Peyer's patch (tissue), 4 donors: ENCODE results near the gene ZBTB46. TPM values are rescaled to one million over a fixed set of nuclear protein-coding genes. Genes with fewer than 3 reads are reported as not detected.
A peak's percentile ranks its signal among the peaks of the same experiment; 100 is the strongest.
"Not testable (repeated sequence)": the region's sequence is repeated elsewhere in the genome, so short reads cannot be mapped to it uniquely, and the experiment has no call there.

Source experiments
- DNase-seq, 3 donors: peaks; one replicate each; pipeline ENCODE4 v3.0.0-alpha.2; 2017 to 2019
- H3K27ac ChIP-seq, 4 donors: fragments of 200-600 bp; sonication (generic); one replicate each; pipeline ENCODE4 v1.5.1; 2016 to 2019
- H3K27me3 ChIP-seq, 2 donors: fragments of 200-600 bp; sonication (generic); one replicate each; pipeline ENCODE4 v1.5.1; 2019
- H3K36me3 ChIP-seq, 3 donors: fragments of 200-600 bp; sonication (generic); one replicate each; pipeline ENCODE4 v1.5.1; 2016 to 2019
- H3K4me1 ChIP-seq, 4 donors: fragments of 200-600 bp; sonication (generic); one replicate each; pipeline ENCODE4 v1.5.1; 2016 to 2019
- H3K4me3 ChIP-seq, 4 donors: fragments of 200-600 bp; sonication (generic); 1 replicate in 3 of 4; 2 replicates in 1 of 4; pipeline ENCODE4 v1.5.1; 2016 to 2019; ENCODE audit warnings: mild to moderate bottlenecking in 1 of 4
- H3K9me3 ChIP-seq, 4 donors: fragments of 200-600 bp; sonication (generic); one replicate each; pipeline ENCODE4 v1.5.1; 2016 to 2019; ENCODE audit warnings: mild to moderate bottlenecking in 1 of 4
- POLR2A ChIP-seq, 2 donors: fragments of 450-650 bp; IDR thresholded peaks; one replicate each; pipeline ENCODE4 v1.5.1; 2017; ENCODE audit warnings: antibody characterized with exemption in 2 of 2, mild to moderate bottlenecking in 2 of 2, moderate library complexity in 2 of 2
- total RNA-seq, 4 donors: library from RNA; depleted of rRNA; stranded (reverse); fragments of >200 nt; gene quantifications; one replicate each; pipeline ENCODE4 v1.1.0, GENCODE V29; 2016
- TF ChIP-seq, protein P1 (sequence below), 6 experiments: fragments of 450-650 bp in 4 of 6; fragments of 200-600 bp in 2 of 6; sonication (generic) in 1 of 6; IDR thresholded peaks; one replicate each; pipeline ENCODE4 v1.5.1; 2017 to 2019; ENCODE audit warnings: antibody characterized with exemption in 6 of 6, mild to moderate bottlenecking in 3 of 6, moderate library complexity in 1 of 6

Gene ZBTB46
- total RNA-seq, 4 donors from 2014 or later, result 1.9 to 33.0 (median 4.4) TPM

DNA sequence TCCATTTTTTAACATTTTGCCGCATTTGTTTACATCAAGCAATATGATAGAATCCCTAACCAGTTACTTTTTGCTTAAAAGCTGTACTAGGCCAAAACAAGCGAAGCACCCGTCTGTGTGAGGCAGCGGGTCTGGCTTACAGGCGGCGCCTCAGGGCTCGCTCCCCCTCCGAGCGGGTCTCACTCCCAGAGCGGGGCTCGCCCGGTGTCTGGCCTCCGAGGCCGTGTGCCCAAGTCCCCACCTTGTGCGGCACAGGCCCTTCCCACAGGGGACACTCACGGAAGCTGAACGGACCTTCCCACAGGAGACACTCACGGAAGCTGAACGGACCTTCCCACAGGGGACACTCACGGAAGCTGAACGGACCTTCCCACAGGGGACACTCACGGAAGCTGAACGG is 23.4 kb downstream of the ZBTB46 start:
- Histone ChIP-seq H3K27ac (no peak overlapping the region), H3K4me3 (no peak overlapping the region), H3K9me3 (no peaks in the 10 kb centered on the region), H3K36me3 (no peaks in the 10 kb centered on the region), H3K4me1 (no peaks in the 10 kb centered on the region), H3K27me3 (no peaks in the 10 kb centered on the region)
- no peak for DNase-seq
- TF ChIP-seq POLR2A (IDR thresholded peaks at IDR 0.05), result no peak
- TF ChIP-seq, protein P1, sequence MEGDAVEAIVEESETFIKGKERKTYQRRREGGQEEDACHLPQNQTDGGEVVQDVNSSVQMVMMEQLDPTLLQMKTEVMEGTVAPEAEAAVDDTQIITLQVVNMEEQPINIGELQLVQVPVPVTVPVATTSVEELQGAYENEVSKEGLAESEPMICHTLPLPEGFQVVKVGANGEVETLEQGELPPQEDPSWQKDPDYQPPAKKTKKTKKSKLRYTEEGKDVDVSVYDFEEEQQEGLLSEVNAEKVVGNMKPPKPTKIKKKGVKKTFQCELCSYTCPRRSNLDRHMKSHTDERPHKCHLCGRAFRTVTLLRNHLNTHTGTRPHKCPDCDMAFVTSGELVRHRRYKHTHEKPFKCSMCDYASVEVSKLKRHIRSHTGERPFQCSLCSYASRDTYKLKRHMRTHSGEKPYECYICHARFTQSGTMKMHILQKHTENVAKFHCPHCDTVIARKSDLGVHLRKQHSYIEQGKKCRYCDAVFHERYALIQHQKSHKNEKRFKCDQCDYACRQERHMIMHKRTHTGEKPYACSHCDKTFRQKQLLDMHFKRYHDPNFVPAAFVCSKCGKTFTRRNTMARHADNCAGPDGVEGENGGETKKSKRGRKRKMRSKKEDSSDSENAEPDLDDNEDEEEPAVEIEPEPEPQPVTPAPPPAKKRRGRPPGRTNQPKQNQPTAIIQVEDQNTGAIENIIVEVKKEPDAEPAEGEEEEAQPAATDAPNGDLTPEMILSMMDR (IDR thresholded peaks at IDR 0.05), result no peak

- Histone ChIP-seq H3K27me3 (no peaks in the 10 kb centered on the region), H3K27ac (peak overlapping the region in 1 of 4 donors; percentile 55), H3K4me1 (no peaks in the 10 kb centered on the region), H3K9me3 (no peaks in the 10 kb centered on the region), H3K36me3 (no peaks in the 10 kb centered on the region), H3K4me3 (no peak overlapping the region)
- TF ChIP-seq, protein P1 (IDR thresholded peaks at IDR 0.05), result no peak
- no peak for TF ChIP-seq POLR2A (IDR thresholded peaks at IDR 0.05)
- DNase-seq, result no peak
Observed at GRCh38 chr20:63804308-63804636, 26.8 kb downstream of the ZBTB46 start.

GRCh38 chr20:63802469-63803240 is 28.4 kb downstream of the ZBTB46 start:
- TF ChIP-seq, protein P1 (IDR thresholded peaks at IDR 0.05), result no peak
- no peak for TF ChIP-seq POLR2A (IDR thresholded peaks at IDR 0.05)
- Histone ChIP-seq H3K36me3 (no peaks in the 10 kb centered on the region), H3K4me3 (no peak overlapping the region), H3K9me3 (no peaks in the 10 kb centered on the region), H3K4me1 (no peaks in the 10 kb centered on the region), H3K27me3 (no peaks in the 10 kb centered on the region), H3K27ac (no peak overlapping the region)
- no peak for DNase-seq

GRCh38 chr20:63801174-63801573 is 29.9 kb downstream of the ZBTB46 start:
- not testable (repeated sequence) for H3K4me1 ChIP-seq, H3K36me3 ChIP-seq, H3K27ac ChIP-seq, H3K4me3 ChIP-seq, H3K9me3 ChIP-seq, DNase-seq, H3K27me3 ChIP-seq

DNA sequence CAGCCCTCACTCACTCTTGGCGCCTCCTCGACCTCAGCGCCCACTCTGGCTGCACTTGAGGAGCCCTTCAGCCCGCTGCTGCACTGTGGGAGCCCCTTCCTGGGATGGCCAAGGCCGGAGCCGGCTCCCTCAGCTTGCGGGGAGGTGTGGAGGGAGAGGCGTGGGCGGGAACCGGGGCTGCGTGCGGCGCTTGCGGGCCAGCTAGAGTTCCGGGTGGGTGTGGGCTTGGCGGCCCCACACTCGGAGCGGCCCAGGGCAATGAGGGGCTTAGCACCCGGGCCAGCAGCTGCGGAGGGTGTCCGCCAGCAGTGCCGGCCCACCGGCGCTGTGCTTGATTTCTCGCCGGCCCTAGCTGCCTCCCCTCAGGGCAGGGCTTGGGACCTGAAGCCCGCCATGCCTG is 30.7 kb downstream of the ZBTB46 start:
- not testable (repeated sequence) for H3K27me3 ChIP-seq, DNase-seq, H3K27ac ChIP-seq, H3K4me1 ChIP-seq, H3K36me3 ChIP-seq, H3K4me3 ChIP-seq, H3K9me3 ChIP-seq

DNA sequence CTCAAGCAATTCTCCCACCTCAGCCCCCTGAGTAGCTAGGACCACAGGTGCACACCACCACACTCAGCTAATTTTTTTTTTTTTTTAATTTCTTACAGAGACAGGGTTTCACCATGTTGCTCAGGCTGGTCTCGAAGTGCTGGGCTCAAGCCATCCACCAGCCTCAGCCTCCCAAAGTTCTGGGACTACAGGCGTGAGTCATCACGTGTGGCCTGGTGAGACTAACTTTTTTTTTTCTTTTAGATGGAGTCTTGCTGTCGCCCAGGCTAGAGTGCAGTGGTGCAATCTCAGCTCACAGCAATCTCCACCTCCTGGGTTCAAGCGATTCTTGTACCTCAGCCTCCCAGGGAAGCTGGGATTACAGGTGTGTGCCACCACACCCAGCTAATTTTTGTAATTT is 31.9 kb downstream of the ZBTB46 start:
- H3K4me3 ChIP-seq, H3K36me3 ChIP-seq, H3K27ac ChIP-seq, DNase-seq, H3K4me1 ChIP-seq, H3K9me3 ChIP-seq, H3K27me3 ChIP-seq: not testable (repeated sequence)

GRCh38 chr20:63797175-63797574 is 33.9 kb downstream of the ZBTB46 start:
- not testable (repeated sequence) for H3K4me3 ChIP-seq, H3K9me3 ChIP-seq, H3K27ac ChIP-seq, DNase-seq, H3K27me3 ChIP-seq, H3K4me1 ChIP-seq, H3K36me3 ChIP-seq

GRCh38 chr20:63795178-63795830 is 35.8 kb downstream of the ZBTB46 start:
- no peaks in the 10 kb centered on the region for H3K27me3 ChIP-seq
- no peak for DNase-seq
- no peaks in the 10 kb centered on the region for H3K4me1 ChIP-seq
- no peaks in the 10 kb centered on the region for H3K9me3 ChIP-seq
- H3K36me3 ChIP-seq, result no peaks in the 10 kb centered on the region
- H3K4me3 ChIP-seq, result no peak overlapping the region
- no peak overlapping the region for H3K27ac ChIP-seq
- no peak for TF ChIP-seq POLR2A (IDR thresholded peaks at IDR 0.05)
- TF ChIP-seq, protein P1 (IDR thresholded peaks at IDR 0.05), result no peak
